ENCODE measurements around the gene GFER. TPM values are rescaled to one million over a fixed set of nuclear protein-coding genes. Genes with fewer than 3 reads are reported as not detected.

The GFER gene
- total and polyA plus RNA-seq, 9 of the 15 experiments (the other 6 are each of a cell fraction or from before 2014, with no cell fraction given) = 4.3 to 53.7 (median 19.8) TPM

- TF ChIP-seq MLX (CRISPR knock-in tag; conservative IDR thresholded peaks at IDR 0.05) = no peak
- TF ChIP-seq MEIS2 (IDR thresholded peaks at IDR 0.05; ENCODE audit: partially characterized antibody) = no peak
- no peak for TF ChIP-seq ZKSCAN8 (CRISPR knock-in tag; IDR thresholded peaks at IDR 0.05)
- TF ChIP-seq ZNF740 (CRISPR knock-in tag; IDR thresholded peaks at IDR 0.05) = peak; percentile 55; the same call in 1 of the 2 replicates
- no peak for TF ChIP-seq ZNF740 (tag; IDR thresholded peaks at IDR 0.05)
- TF ChIP-seq E2F5 (CRISPR knock-in tag; IDR thresholded peaks at IDR 0.05) = no peak
- no peak for TF ChIP-seq ARID2 (IDR thresholded peaks at IDR 0.05)
- TF ChIP-seq MXI1 (IDR thresholded peaks at IDR 0.05; ENCODE audit: low read depth, low read length) = no peak
These were observed 49.3 kb downstream of the GFER start (continued) for GRCh38 chr16:2033057-2033908.
